Activated naive CD4-positive, alpha-beta T cell treated with anti-CD3 and anti-CD28 coated beads, Interleukin-2, amount 50 U/mL, for 24 hours (primary cell): ENCODE results near the gene KCNQ1OT1.

Experiments used
- H3K27ac Mint-ChIP-seq: one replicate; pipeline ENCODE4 v1.8.0; 2021; ENCODE audit warnings: mild to moderate bottlenecking, mixed read lengths
- H3K27me3 Mint-ChIP-seq: one replicate; pipeline ENCODE4 v1.8.0; 2021; ENCODE audit warnings: mixed read lengths
- H3K36me3 Mint-ChIP-seq: one replicate; pipeline ENCODE4 v1.8.0; 2021; ENCODE audit warnings: mixed read lengths
- H3K4me1 Mint-ChIP-seq: one replicate; pipeline ENCODE4 v1.8.0; 2021; ENCODE audit warnings: mixed read lengths
- H3K4me3 Mint-ChIP-seq: one replicate; pipeline ENCODE4 v1.8.0; 2021; ENCODE audit warnings: mild to moderate bottlenecking, mixed read lengths
- H3K9me3 Mint-ChIP-seq: one replicate; pipeline ENCODE4 v1.8.0; 2021; ENCODE audit warnings: mixed read lengths

Gene KCNQ1OT1

GRCh38 chr11:2558861-2559526, 140.8 kb downstream of the KCNQ1OT1 start:
- Mint-ChIP-seq H3K4me1 (peaks cover 18% of the 10 kb centered on the region), H3K4me3 (no peak overlapping the region), H3K36me3 (peaks cover 3% of the 10 kb centered on the region), H3K27ac (no peak overlapping the region), H3K27me3 (no peaks in the 10 kb centered on the region), H3K9me3 (no peaks in the 10 kb centered on the region)

GRCh38 chr11:2558397-2558796, 141.4 kb downstream of the KCNQ1OT1 start:
- Mint-ChIP-seq H3K27me3 (no peaks in the 10 kb centered on the region), H3K4me3 (no peak overlapping the region), H3K9me3 (no peaks in the 10 kb centered on the region), H3K4me1 (peaks cover 18% of the 10 kb centered on the region), H3K27ac (no peak overlapping the region), H3K36me3 (peaks cover 3% of the 10 kb centered on the region)
